Liver (tissue), 9 donors: ENCODE data around the gene SLC22A12. TPM values are rescaled to one million over a fixed set of nuclear protein-coding genes. Genes with fewer than 3 reads are reported as not detected.

Experiments
- DNase-seq: peaks from one replicate; pipeline ENCODE4 v3.0.0-alpha.2; 2017; ENCODE audit warnings: low spot score
- H3K27ac ChIP-seq, 2 donors: one replicate each; pipeline ENCODE4 v1.7.0; 2013; ENCODE audit warnings: inconsistent platforms in 2 of 2, low read length in 2 of 2, control low read depth in 1 of 2, low read depth in 1 of 2, mild to moderate bottlenecking in 1 of 2
- H3K27me3 ChIP-seq, 4 donors: one replicate each; pipeline versions ENCODE4 v1.6.1 to v1.7.0; 2013; ENCODE audit warnings: low read length in 3 of 4, inconsistent platforms in 1 of 4, mild to moderate bottlenecking in 1 of 4, moderate library complexity in 1 of 4; ENCODE audit not compliant: control insufficient read depth in 4 of 4, insufficient read depth in 4 of 4
- H3K36me3 ChIP-seq, 4 donors: one replicate each; pipeline versions ENCODE4 v1.6.1 to v1.7.0; 2013; ENCODE audit warnings: low read length in 3 of 4, mild to moderate bottlenecking in 3 of 4, low read depth in 1 of 4, moderate library complexity in 1 of 4; ENCODE audit not compliant: control insufficient read depth in 4 of 4, insufficient read depth in 3 of 4
- H3K4me1 ChIP-seq, 4 donors: one replicate each; pipeline versions ENCODE4 v1.6.1 to v1.7.0; 2013; ENCODE audit warnings: low read length in 3 of 4, mild to moderate bottlenecking in 3 of 4, moderate library complexity in 1 of 4; ENCODE audit not compliant: control insufficient read depth in 4 of 4, insufficient read depth in 4 of 4
- H3K4me3 ChIP-seq, 3 donors: one replicate each; pipeline versions ENCODE4 v1.6.1 to v1.7.0; 2013; ENCODE audit warnings: low read length in 3 of 3, control low read depth in 1 of 3, low read depth in 1 of 3, mild to moderate bottlenecking in 1 of 3
- H3K9ac ChIP-seq, 2 donors: one replicate each; pipeline ENCODE4 v1.7.0; 2013; ENCODE audit warnings: low read length in 2 of 2, mild to moderate bottlenecking in 2 of 2, moderate library complexity in 2 of 2, control low read depth in 1 of 2, low read depth in 1 of 2
- H3K9me3 ChIP-seq, 4 donors: one replicate each; pipeline versions ENCODE4 v1.6.1 to v1.7.0; 2013; ENCODE audit warnings: low read length in 3 of 4; ENCODE audit not compliant: control insufficient read depth in 4 of 4
- ATF3 ChIP-seq: IDR thresholded peaks from 2 replicates; pipeline ENCODE4 v1.6.1; 2016; ENCODE audit warnings: antibody characterized with exemption
- CTCF ChIP-seq: fragments of 150-350 bp; IDR thresholded peaks from 2 replicates; pipeline ENCODE4 v1.5.1; 2017; ENCODE audit warnings: improper control_type of control experiment, low read depth, low read length; ENCODE audit not compliant: missing input control
- EGR1 ChIP-seq, 2 donors: IDR thresholded peaks; 2 replicates each; pipeline ENCODE4 v1.6.1; 2016 to 2018; ENCODE audit warnings: antibody characterized with exemption in 2 of 2, low read depth in 2 of 2
- FOXA1 ChIP-seq: IDR thresholded peaks from 2 replicates; pipeline ENCODE4 v1.6.1; 2016; ENCODE audit warnings: antibody characterized with exemption
- FOXA2 ChIP-seq: IDR thresholded peaks from 2 replicates; pipeline ENCODE4 v1.6.1; 2016; ENCODE audit warnings: antibody characterized with exemption
- GABPA ChIP-seq, 2 donors: IDR thresholded peaks in 1 of 2; conservative IDR thresholded peaks in 1 of 2; 2 replicates each; pipeline ENCODE4 v1.6.1; 2016; ENCODE audit warnings: antibody characterized with exemption in 2 of 2, mild to moderate bottlenecking in 1 of 2, moderate library complexity in 1 of 2
- HNF4A ChIP-seq, 2 donors: conservative IDR thresholded peaks; 2 replicates each; pipeline ENCODE4 v1.6.1; 2016; ENCODE audit warnings: antibody characterized with exemption in 2 of 2, mild to moderate bottlenecking in 2 of 2
- HNF4G ChIP-seq: IDR thresholded peaks from 2 replicates; pipeline ENCODE4 v1.6.1; 2016; ENCODE audit warnings: antibody characterized with exemption
- JUND ChIP-seq, 2 donors: IDR thresholded peaks; 2 replicates each; pipeline ENCODE4 v1.6.1; 2016; ENCODE audit warnings: antibody characterized with exemption in 2 of 2
- MAX ChIP-seq: IDR thresholded peaks from 2 replicates; pipeline ENCODE4 v1.6.1; 2016; ENCODE audit warnings: antibody characterized with exemption
- NR2F2 ChIP-seq: IDR thresholded peaks from 2 replicates; pipeline ENCODE4 v1.6.1; 2016; ENCODE audit warnings: antibody characterized with exemption
- RAD21 ChIP-seq, 2 donors: IDR thresholded peaks; 2 replicates each; pipeline ENCODE4 v1.6.1; 2016; ENCODE audit warnings: antibody characterized with exemption in 2 of 2, mild to moderate bottlenecking in 2 of 2
- REST ChIP-seq: IDR thresholded peaks from 2 replicates; pipeline ENCODE4 v1.6.1; 2016; ENCODE audit warnings: antibody characterized with exemption, mild to moderate bottlenecking
- RXRA ChIP-seq, 2 donors: IDR thresholded peaks; 2 replicates each; pipeline ENCODE4 v1.6.1; 2017 to 2018; ENCODE audit warnings: antibody characterized with exemption in 2 of 2, mild to moderate bottlenecking in 1 of 2
- SP1 ChIP-seq: IDR thresholded peaks from 2 replicates; pipeline ENCODE4 v1.6.1; 2018; ENCODE audit warnings: antibody characterized with exemption, mild to moderate bottlenecking
- TAF1 ChIP-seq: conservative IDR thresholded peaks from 2 replicates; pipeline ENCODE4 v1.6.1; 2016; ENCODE audit warnings: antibody characterized with exemption, mild to moderate bottlenecking
- YY1 ChIP-seq: IDR thresholded peaks from 2 replicates; pipeline ENCODE4 v1.6.1; 2016; ENCODE audit warnings: antibody characterized with exemption, mild to moderate bottlenecking
- ZBTB33 ChIP-seq: IDR thresholded peaks from 2 replicates; pipeline ENCODE4 v1.6.1; 2016; ENCODE audit warnings: antibody characterized with exemption
- WGBS: extraction: QIAGEN DNeasy Blood & Tissue Kit; methylation state at CpG from one replicate; pipeline ENCODE4 v1.1.7; 2013; 5-methylcytosine and 5-hydroxymethylcytosine counted together
- polyA plus RNA-seq, 2 donors: library from polyadenylated mRNA; stranded (reverse) in 1 of 2; unstranded in 1 of 2; fragments of 200-250 nt in 1 of 2; fragments of >200 nt in 1 of 2; fragmentation: Nextera tagmentation in 1 of 2; extraction: Ambion mirVana in 1 of 2; gene quantifications; one replicate each; pipeline versions ENCODE4 v1.2.1 to v1.2.3, GENCODE V29; 2013 to 2015
- total RNA-seq, 2 donors: library from RNA; depleted of rRNA; stranded (reverse); fragments of >200 nt; gene quantifications; one replicate each; pipeline ENCODE4 v1.2.3, GENCODE V29; 2014
- donor health status: healthy.
- donor health status: healthy.
- donor health status: healthy.
- donor health status: healthy.
- donor health status: healthy.

The SLC22A12 gene
- total and polyA plus RNA-seq, 4 donors = under 0.01 to 0.02 TPM; not detected in 2

- Histone ChIP-seq H3K9me3 (peaks cover 0 to 4% (median under 1%) of the 10 kb centered on the region in 4 donors), H3K9ac (no peak overlapping the region), H3K4me1 (no peaks in the 10 kb centered on the region), H3K4me3 (no peak overlapping the region), H3K36me3 (no peaks in the 10 kb centered on the region), H3K27me3 (no peaks in the 10 kb centered on the region), H3K27ac (no peak overlapping the region)
- 63% methylated on average over 8 of the region's 8 CpGs for WGBS
- DNase-seq = no peak
- no peak for TF ChIP-seq MAX
- no peak for TF ChIP-seq FOXA1
- TF ChIP-seq NR2F2 = no peak
- TF ChIP-seq ATF3 = no peak
- TF ChIP-seq JUND (IDR thresholded peaks at IDR 0.05) = no peak
- TF ChIP-seq HNF4G = no peak
- no peak for TF ChIP-seq REST
- TF ChIP-seq ZBTB33 = no peak
- TF ChIP-seq FOXA2 = no peak
- TF ChIP-seq EGR1 (IDR thresholded peaks at IDR 0.05; ENCODE audit: low read depth in 2 of 2) = no peak
- no peak for TF ChIP-seq RAD21 (IDR thresholded peaks at IDR 0.05)
- TF ChIP-seq YY1 = no peak
These were observed 5.9 kb upstream of the SLC22A12 start for GRCh38 chr11:64585150-64585549.

- H3K4me1 ChIP-seq = no peaks in the 10 kb centered on the region
- peaks cover 0 to 4% (median under 1%) of the 10 kb centered on the region in 4 donors for H3K9me3 ChIP-seq
- H3K27ac ChIP-seq = no peak overlapping the region
- H3K9ac ChIP-seq = no peak overlapping the region
- H3K27me3 ChIP-seq = no peaks in the 10 kb centered on the region
- H3K4me3 ChIP-seq = no peak overlapping the region
- DNase-seq = no peak
- no peaks in the 10 kb centered on the region for H3K36me3 ChIP-seq
- TF ChIP-seq HNF4A (conservative IDR thresholded peaks at IDR 0.05) (no peak), ATF3 (no peak), CTCF (no peak), FOXA2 (no peak), NR2F2 (no peak), HNF4G (no peak), SP1 (no peak), JUND (IDR thresholded peaks at IDR 0.05) (no peak), MAX (no peak), RAD21 (IDR thresholded peaks at IDR 0.05) (no peak), TAF1 (no peak), RXRA (IDR thresholded peaks at IDR 0.05) (no peak), EGR1 (IDR thresholded peaks at IDR 0.05; ENCODE audit: low read depth in 2 of 2) (no peak), FOXA1 (no peak), GABPA (IDR thresholded peaks at IDR 0.05 in 1 of 2, conservative IDR thresholded peaks at IDR 0.05 in 1 of 2) (no peak), YY1 (no peak), ZBTB33 (no peak)
These were observed 4.7 kb upstream of the SLC22A12 start for GRCh38 chr11:64586366-64586765.
